Measurements from ENCODE around the gene EFHD1. TPM values are rescaled to one million over a fixed set of nuclear protein-coding genes. Genes with fewer than 3 reads are reported as not detected.

EFHD1 gene
- total RNA-seq, 4 donors from 2014 or later: 13.3 to 23.7 (median 15.3) TPM

- DNase-seq (ENCODE audit: extremely low spot score): no peak
- intact Hi-C loops (cut with DNase I): no loop called here
- H3K27ac ChIP-seq (replicated peaks in 1 of 4): no peak overlapping the region
- 85% methylated on average over 7 of the region's 7 CpGs for WGBS
- H3K4me3 ChIP-seq: no peak overlapping the region
- TF ChIP-seq POLR2A (IDR thresholded peaks at IDR 0.05; ENCODE audit: low read depth) (no peak), EP300 (IDR thresholded peaks at IDR 0.05) (no peak), POLR2AphosphoS5 (IDR thresholded peaks at IDR 0.05) (no peak), CTCF (IDR thresholded peaks at IDR 0.05) (no peak)
- H3K9me3 ChIP-seq: no peaks in the 10 kb centered on the region
- H3K4me1 ChIP-seq: peaks cover 0 to 17% (median 4%) of the 10 kb centered on the region in 4 donors
- peaks cover 0 to 3% (median 0%) of the 10 kb centered on the region in 4 donors for H3K27me3 ChIP-seq
- H3K36me3 ChIP-seq: peaks cover 0 to 22% (median 0%) of the 10 kb centered on the region in 4 donors
These were observed 32.8 kb downstream of the EFHD1 start for GRCh38 chr2:232666051-232666805.

DNA sequence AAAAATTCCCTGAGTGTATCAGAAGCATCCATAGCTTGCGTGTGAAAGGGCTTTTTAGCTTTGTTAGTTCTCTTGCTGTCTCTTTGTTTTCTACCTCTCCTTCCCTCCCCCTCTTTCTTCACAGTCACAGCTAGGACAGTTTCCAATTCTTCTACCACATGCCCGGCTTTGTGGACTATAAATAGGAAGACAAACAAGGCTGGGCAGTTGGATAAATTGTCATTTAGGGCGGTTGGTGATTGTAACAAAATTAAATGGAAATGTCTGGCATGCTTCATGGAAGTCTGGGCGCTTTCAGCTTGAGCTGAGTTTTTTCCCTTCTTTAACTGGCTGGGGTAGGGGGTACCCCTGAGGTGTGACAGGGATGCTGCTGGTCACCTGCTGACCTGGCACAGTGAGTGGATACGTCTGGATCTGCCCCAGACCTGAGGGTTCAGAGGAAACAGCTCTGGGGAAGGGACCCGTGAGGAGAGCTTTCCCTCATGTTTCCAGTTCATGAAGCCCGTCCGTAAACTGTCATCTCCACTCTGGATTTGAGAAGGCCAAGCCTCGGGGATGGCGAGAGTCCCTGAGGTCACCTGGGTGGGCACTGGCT lies 34.7 kb downstream of the EFHD1 start:
- H3K4me3 ChIP-seq: no peak overlapping the region
- no peak overlapping the region for H3K27ac ChIP-seq (replicated peaks in 1 of 4)

GRCh38 chr2:232668805-232669444 lies 35.5 kb downstream of the EFHD1 start:
- peaks cover 0 to 17% (median 4%) of the 10 kb centered on the region in 4 donors for H3K4me1 ChIP-seq
- TF ChIP-seq CTCF (IDR thresholded peaks at IDR 0.05) (peak; percentile 15 to 54 (median 19)), EP300 (IDR thresholded peaks at IDR 0.05) (no peak)
- no peak overlapping the region for H3K4me3 ChIP-seq
- peaks cover 0 to 33% (median 5%) of the 10 kb centered on the region in 4 donors for H3K36me3 ChIP-seq
- H3K9me3 ChIP-seq: no peaks in the 10 kb centered on the region
- WGBS: 61% methylated on average over 17 of the region's 17 CpGs
- no peak overlapping the region for H3K27ac ChIP-seq (replicated peaks in 1 of 4)
- DNase-seq (ENCODE audit: extremely low spot score): no peak
- intact Hi-C loops (cut with DNase I): no loop called here
- peaks cover 0 to 3% (median 0%) of the 10 kb centered on the region in 4 donors for H3K27me3 ChIP-seq

More for the DNA sequence above, 34.7 kb downstream of the EFHD1 start:
- TF ChIP-seq CTCF (IDR thresholded peaks at IDR 0.05): no peak
- no peak for TF ChIP-seq POLR2A (IDR thresholded peaks at IDR 0.05; ENCODE audit: low read depth)
- TF ChIP-seq EP300 (IDR thresholded peaks at IDR 0.05): no peak
- intact Hi-C loops (cut with DNase I): no loop called here
- H3K9me3 ChIP-seq: no peaks in the 10 kb centered on the region
- DNase-seq (ENCODE audit: extremely low spot score): no peak
- H3K36me3 ChIP-seq: peaks cover 0 to 34% (median 5%) of the 10 kb centered on the region in 4 donors
- peaks cover 0 to 17% (median 4%) of the 10 kb centered on the region in 4 donors for H3K4me1 ChIP-seq
- H3K27me3 ChIP-seq: peaks cover 0 to 3% (median 0%) of the 10 kb centered on the region in 4 donors
- WGBS: 79% methylated on average over 10 of the region's 10 CpGs

- Histone ChIP-seq H3K4me1 (peaks cover 0 to 16% (median 2%) of the 10 kb centered on the region in 4 donors), H3K36me3 (peaks cover 0 to 53% (median 5%) of the 10 kb centered on the region in 4 donors), H3K4me3 (no peak overlapping the region), H3K9me3 (no peaks in the 10 kb centered on the region), H3K27ac (replicated peaks in 1 of 4) (no peak overlapping the region), H3K27me3 (peaks cover 0 to 3% (median 0%) of the 10 kb centered on the region in 4 donors)
- 81% methylated on average over 1 of the region's 1 CpG for WGBS
- intact Hi-C loops (cut with DNase I): no loop called here
- TF ChIP-seq CTCF (IDR thresholded peaks at IDR 0.05) (no peak), POLR2A (IDR thresholded peaks at IDR 0.05; ENCODE audit: low read depth) (no peak), POLR2AphosphoS5 (IDR thresholded peaks at IDR 0.05) (no peak), EP300 (IDR thresholded peaks at IDR 0.05) (no peak)
- DNase-seq (ENCODE audit: extremely low spot score): no peak
These were observed 39.2 kb downstream of the EFHD1 start for GRCh38 chr2:232672588-232672987.

All from esophagus muscularis mucosa (tissue), 4 donors.